Hair follicle dermal papilla cell (primary cell): ENCODE results near the gene SPPL3. TPM values are rescaled to one million over a fixed set of nuclear protein-coding genes. Genes with fewer than 3 reads are reported as not detected.

Experiments used
- total RNA-seq: library from RNA; depleted of rRNA; stranded (reverse); fragments of >200 nt; gene quantifications from 2 replicates; pipeline ENCODE4 v1.2.3, GENCODE V29; 2012

Gene SPPL3, protein sequence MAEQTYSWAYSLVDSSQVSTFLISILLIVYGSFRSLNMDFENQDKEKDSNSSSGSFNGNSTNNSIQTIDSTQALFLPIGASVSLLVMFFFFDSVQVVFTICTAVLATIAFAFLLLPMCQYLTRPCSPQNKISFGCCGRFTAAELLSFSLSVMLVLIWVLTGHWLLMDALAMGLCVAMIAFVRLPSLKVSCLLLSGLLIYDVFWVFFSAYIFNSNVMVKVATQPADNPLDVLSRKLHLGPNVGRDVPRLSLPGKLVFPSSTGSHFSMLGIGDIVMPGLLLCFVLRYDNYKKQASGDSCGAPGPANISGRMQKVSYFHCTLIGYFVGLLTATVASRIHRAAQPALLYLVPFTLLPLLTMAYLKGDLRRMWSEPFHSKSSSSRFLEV
- total RNA-seq, result 6.6 and 9.7 TPM in 2 replicates

DNA sequence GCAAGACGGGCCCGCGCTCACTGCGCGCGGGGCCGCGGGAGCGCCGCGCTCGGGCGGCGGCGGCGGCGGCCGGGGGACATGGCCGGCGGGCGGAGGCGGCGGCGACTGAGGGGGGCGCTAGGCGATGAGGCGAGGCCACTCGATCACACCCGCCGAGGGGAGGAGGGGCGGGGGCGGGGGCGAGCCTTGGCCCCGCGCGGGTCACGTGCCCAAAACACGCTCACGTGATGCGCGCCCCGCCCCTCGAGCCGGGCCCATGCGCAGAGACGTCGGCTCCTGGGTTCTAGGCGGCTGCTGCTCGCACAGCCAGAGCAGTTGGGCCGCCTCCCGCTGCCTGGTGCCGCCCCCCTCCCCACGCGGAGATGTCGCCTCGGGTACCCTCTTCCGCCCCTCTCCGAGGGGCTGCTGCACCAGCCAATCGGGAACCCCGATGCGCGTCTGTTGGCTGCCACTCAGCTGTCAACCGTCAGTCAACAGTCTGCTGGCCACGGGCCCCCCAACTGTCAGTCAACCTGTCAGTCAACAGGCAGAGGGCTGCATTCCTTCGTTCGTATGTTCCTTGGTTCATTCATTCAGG lies at the start of gene SPPL3:
TSS of gene SPPL3 (minus strand) at position 162 of the 577 bp plus-strand sequence. CDS start 491 bp downstream, outside the sequence.

DNA sequence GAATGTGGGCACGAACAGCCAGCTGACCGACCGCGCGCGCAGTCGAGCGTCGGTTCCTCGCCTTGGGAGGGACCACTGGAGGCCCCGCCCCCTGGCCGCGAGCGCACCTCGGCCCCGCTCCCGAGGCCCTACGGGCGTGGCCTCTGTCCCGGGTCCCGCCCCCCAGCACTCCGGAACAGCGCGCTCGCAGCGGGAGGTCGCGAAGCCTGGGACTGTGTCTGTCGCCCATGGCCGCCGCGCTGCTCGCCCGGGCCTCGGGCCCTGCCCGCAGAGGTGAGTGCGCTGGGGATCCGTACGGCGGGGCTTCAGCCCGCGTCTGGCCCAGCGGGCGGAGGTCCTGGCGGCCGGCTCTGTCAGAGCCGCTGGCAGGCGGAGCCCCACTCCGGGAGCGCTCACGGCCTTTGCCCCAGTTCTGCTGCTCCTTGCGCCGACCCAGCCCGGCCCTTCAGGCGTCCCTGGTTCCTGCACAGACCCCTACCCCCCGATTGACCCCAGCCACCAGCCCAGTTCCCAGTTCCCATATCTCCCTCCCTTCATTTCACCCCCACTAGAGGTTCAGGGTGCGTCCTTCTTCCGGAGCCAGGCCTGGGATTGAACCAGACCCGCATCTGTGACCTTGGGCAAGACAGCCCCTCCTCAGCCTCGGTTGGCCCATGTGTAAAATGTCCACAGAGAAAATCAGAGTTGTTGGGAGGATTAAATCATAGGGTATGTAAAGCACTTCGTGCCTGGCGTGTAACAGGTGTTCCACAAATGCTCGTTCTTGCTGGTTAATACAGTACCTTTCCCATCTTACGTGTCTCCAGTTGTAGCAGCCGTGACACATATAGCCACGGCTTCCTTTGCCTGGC lies 178.3 kb downstream of the SPPL3 start, which contains the start of gene ACADS:
TSS of gene ACADS (plus strand) at position 168 of the 851 bp plus-strand sequence. CDS start at position 228, 60 bp downstream.

Other genes starting within 250 kb of the SPPL3 start
- gene MLEC, start 217.2 kb downstream of the SPPL3 start, total RNA-seq, result 113 and 120 TPM in 2 replicates
- gene UNC119B, start 193.9 kb downstream of the SPPL3 start, total RNA-seq, result 20.3 and 24.8 TPM in 2 replicates
- 17.7 and 18.7 TPM in 2 replicates for gene ACADS, start 178.5 kb downstream of the SPPL3 start, total RNA-seq
- not detected in 2 replicates for gene HNF1A, start 74.2 kb upstream of the SPPL3 start, total RNA-seq
- 12.6 and 13.8 TPM in 2 replicates for gene C12orf43, start 112.1 kb upstream of the SPPL3 start, total RNA-seq
- gene OASL, start 134.9 kb upstream of the SPPL3 start, total RNA-seq, result 0.12 and 0.49 TPM in 2 replicates
- 2.4 TPM in 2 replicates for gene P2RX7, start 228.5 kb upstream of the SPPL3 start, total RNA-seq